ENCODE results near the gene SEC22B.
"Not testable (repeated sequence)": the region's sequence is repeated elsewhere in the genome, so short reads cannot be mapped to it uniquely, and the experiment has no call there.

The SEC22B gene

GRCh38 chr1:120144626-120145025 is 31.7 kb downstream of the SEC22B start:
- DNase-seq = not testable (repeated sequence)

- DNase-seq = not testable (repeated sequence)
Measured at GRCh38 chr1:120144169-120144568, 32.2 kb downstream of the SEC22B start.

GRCh38 chr1:120143334-120143733 is 33.0 kb downstream of the SEC22B start:
- DNase-seq = not testable (repeated sequence)

- DNase-seq = not testable (repeated sequence)
Measured at GRCh38 chr1:120142512-120143263, 33.6 kb downstream of the SEC22B start.

- DNase-seq = not testable (repeated sequence)
Measured at GRCh38 chr1:120141865-120142264, 34.5 kb downstream of the SEC22B start.

- DNase-seq = not testable (repeated sequence)
Measured at GRCh38 chr1:120140656-120141265, 35.6 kb downstream of the SEC22B start.

GRCh38 chr1:120136086-120136485 is 40.2 kb downstream of the SEC22B start:
- DNase-seq = not testable (repeated sequence)

GRCh38 chr1:120133928-120134325 is 42.4 kb downstream of the SEC22B start:
- not testable (repeated sequence) for DNase-seq

GRCh38 chr1:120133228-120133927 is 42.9 kb downstream of the SEC22B start:
- DNase-seq = no peak

GRCh38 chr1:120132406-120132763 is 43.9 kb downstream of the SEC22B start:
- DNase-seq = not testable (repeated sequence)

GRCh38 chr1:120131611-120132405 is 44.5 kb downstream of the SEC22B start:
- peak; percentile 11 for DNase-seq

GRCh38 chr1:120127921-120128320 is 48.4 kb downstream of the SEC22B start:
- not testable (repeated sequence) for DNase-seq

- not testable (repeated sequence) for DNase-seq
Measured at GRCh38 chr1:120126216-120126615, 50.1 kb downstream of the SEC22B start.

- not testable (repeated sequence) for DNase-seq
Measured at GRCh38 chr1:120124628-120125027, 51.7 kb downstream of the SEC22B start.

GRCh38 chr1:120123813-120124510 is 52.4 kb downstream of the SEC22B start:
- not testable (repeated sequence) for DNase-seq

GRCh38 chr1:120122262-120122893 is 53.9 kb downstream of the SEC22B start:
- DNase-seq = not testable (repeated sequence)

- DNase-seq = not testable (repeated sequence)
Measured at GRCh38 chr1:120121830-120122229, 54.5 kb downstream of the SEC22B start.

GRCh38 chr1:120120525-120120924 is 55.8 kb downstream of the SEC22B start:
- DNase-seq = not testable (repeated sequence)

GRCh38 chr1:120117371-120118177 is 58.7 kb downstream of the SEC22B start:
- DNase-seq = not testable (repeated sequence)

GRCh38 chr1:120116094-120116493 is 60.2 kb downstream of the SEC22B start:
- not testable (repeated sequence) for DNase-seq

- DNase-seq = not testable (repeated sequence)
Measured at GRCh38 chr1:120113134-120113533, 63.2 kb downstream of the SEC22B start.

Measured in midbrain (tissue), 1 donor.